ENCODE results near the gene CPD. TPM values are rescaled to one million over a fixed set of nuclear protein-coding genes. Genes with fewer than 3 reads are reported as not detected.

The CPD gene
- total and polyA plus RNA-seq, 4 donors: 30.4 to 182 (median 70.9) TPM

DNA sequence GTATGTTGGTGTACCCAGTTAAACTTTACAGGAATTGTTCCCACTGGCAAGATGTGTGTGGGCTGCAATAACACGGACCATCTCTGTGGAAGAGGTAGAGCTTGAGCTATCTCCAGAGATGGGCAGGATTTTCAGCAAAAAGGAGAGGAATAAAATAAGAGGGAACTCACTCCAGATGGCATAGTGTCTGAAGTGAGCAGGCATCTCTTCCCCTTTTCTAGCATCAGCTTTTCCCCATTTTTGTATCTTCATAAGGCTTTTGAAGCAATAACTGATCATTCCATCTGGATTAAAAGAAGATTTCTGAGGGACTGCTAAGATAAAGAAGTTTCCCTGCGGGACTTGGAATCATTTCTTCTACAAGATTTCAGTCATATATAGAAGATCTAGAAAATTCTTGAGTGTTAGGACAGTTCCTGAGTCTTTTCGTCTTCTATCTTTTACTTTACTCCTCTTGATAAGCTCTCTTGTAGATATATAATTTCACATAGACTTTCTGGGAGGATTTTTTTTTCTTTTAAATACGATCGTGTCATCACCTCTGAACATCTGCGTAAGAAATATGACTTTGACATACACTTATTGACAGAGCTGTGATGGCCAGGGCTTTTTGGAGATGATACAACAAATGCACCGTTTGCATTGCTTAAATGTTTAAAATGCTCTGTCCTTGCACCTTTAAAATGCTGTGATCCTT, 2.1 kb downstream of the CPD start:
- Histone ChIP-seq H3K36me3 (ENCODE audit: control insufficient read depth, insufficient read depth, low read length) (no peaks in the 10 kb centered on the region), H3K9me3 (ENCODE audit: control insufficient read depth, insufficient read depth, low read length) (no peaks in the 10 kb centered on the region), H3K4me1 (ENCODE audit: control insufficient read depth, insufficient read depth, low read length) (peaks cover 8% of the 10 kb centered on the region), H3K27me3 (ENCODE audit: control insufficient read depth, insufficient read depth, low read length) (no peaks in the 10 kb centered on the region), H3K4me3 (ENCODE audit: low read depth, low read length) (peak overlapping the region; percentile 78), H3K27ac (ENCODE audit: low read depth, low read length) (no peak overlapping the region)
- WGBS (ENCODE audit: insufficient coverage): 0% methylated on average over 2 of the region's 7 CpGs
- peak in 1 of 6 donors; percentile 12 for DNase-seq (ENCODE audit: low read depth in 4 of 6, low spot score in 6 of 6)

DNA sequence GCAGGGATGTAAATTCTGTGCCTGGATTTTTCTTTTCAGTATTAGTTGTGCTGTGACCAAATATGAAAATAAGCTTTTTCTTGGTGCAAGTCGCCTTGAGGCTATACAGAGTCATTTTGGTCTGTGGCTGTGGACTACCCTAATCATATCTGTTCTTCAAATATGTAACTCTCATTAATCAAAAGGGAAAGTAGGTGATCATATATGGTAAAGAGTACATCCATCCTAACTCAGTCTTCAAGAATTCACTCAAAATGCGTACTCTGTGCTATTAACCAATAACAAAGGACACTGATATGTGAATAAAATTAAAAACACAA, 2.6 kb downstream of the CPD start:
- H3K9me3 ChIP-seq (ENCODE audit: control insufficient read depth, insufficient read depth, low read length): no peaks in the 10 kb centered on the region
- WGBS (ENCODE audit: insufficient coverage): no CpG with 5 or more reads among the region's 2 CpGs
- peak overlapping the region; percentile 78 for H3K4me3 ChIP-seq (ENCODE audit: low read depth, low read length)
- H3K4me1 ChIP-seq (ENCODE audit: control insufficient read depth, insufficient read depth, low read length): peaks cover 8% of the 10 kb centered on the region
- no peak for DNase-seq (ENCODE audit: low read depth in 4 of 6, low spot score in 6 of 6)
- no peaks in the 10 kb centered on the region for H3K36me3 ChIP-seq (ENCODE audit: control insufficient read depth, insufficient read depth, low read length)
- no peaks in the 10 kb centered on the region for H3K27me3 ChIP-seq (ENCODE audit: control insufficient read depth, insufficient read depth, low read length)
- H3K27ac ChIP-seq (ENCODE audit: low read depth, low read length): no peak overlapping the region

DNA sequence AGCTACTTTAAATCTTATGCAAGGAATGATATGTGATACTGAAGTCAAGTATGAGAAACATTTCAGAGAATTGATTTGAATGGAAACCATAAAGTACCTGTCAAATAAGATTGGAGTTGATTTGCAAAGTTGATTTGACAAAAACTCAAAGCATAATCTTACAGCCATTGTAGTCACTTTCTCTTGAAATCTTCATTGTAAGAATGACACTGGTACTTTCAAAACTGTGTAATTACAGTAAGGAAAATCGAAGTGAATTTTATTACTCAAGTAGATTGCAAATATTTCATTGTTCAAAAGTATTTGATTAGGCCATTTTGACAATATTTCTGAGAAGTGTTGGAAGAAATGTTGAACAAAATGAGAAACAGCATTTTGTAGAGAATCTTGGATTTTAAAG, 3.6 kb downstream of the CPD start:
- no peak for DNase-seq (ENCODE audit: low read depth in 4 of 6, low spot score in 6 of 6)
- Histone ChIP-seq H3K27me3 (ENCODE audit: control insufficient read depth, insufficient read depth, low read length) (no peaks in the 10 kb centered on the region), H3K4me1 (ENCODE audit: control insufficient read depth, insufficient read depth, low read length) (peaks cover 8% of the 10 kb centered on the region), H3K4me3 (ENCODE audit: low read depth, low read length) (no peak overlapping the region), H3K9me3 (ENCODE audit: control insufficient read depth, insufficient read depth, low read length) (no peaks in the 10 kb centered on the region), H3K36me3 (ENCODE audit: control insufficient read depth, insufficient read depth, low read length) (peaks cover 4% of the 10 kb centered on the region), H3K27ac (ENCODE audit: low read depth, low read length) (no peak overlapping the region)
- WGBS (ENCODE audit: insufficient coverage): no CpG with 5 or more reads among the region's 1 CpG

DNA sequence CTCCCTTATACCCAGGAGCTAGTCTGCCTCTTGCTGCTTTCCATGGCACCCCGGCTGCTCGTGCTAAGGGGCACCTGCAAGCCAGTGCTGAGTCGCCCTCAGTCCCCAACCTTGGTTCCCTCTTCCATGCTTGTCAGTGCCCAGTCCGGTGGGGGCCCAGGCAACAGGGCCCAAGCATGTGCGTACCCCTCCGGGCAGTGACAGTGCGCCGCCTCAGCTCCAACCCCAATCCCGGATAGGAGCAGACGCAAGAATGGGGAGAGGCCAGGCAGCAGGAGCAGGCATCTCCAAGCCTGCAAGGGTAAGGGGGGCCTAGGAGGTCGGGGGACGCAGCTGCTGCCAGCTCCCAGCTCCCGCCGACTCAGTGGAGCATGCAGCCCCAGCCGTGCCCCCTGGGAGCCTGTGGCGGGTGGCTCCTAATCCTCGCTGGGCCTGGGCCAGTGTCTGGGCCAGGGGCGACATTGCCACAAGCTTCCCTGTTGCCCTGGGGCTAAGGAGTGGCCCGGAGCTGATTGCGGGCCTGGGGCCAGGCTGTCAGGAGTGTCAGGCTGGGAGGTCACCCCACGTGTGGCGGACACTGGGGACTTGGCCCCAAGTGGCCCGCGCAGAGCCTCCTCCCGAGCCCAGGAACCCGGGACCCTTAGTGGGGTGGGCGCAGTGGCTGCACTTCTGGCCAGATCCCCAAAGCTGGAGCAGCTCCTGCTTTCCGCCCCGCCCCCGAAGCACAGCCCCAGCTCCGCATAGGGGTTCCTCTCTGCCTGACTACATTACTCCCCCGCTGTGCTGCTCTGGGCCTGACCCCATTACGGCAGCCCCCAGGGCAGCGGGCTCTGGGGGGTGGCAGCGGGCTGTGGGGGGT, 9.8 kb downstream of the CPD start:
- Histone ChIP-seq H3K4me3 (ENCODE audit: low read depth, low read length) (no peak overlapping the region), H3K27ac (ENCODE audit: low read depth, low read length) (no peak overlapping the region), H3K36me3 (ENCODE audit: control insufficient read depth, insufficient read depth, low read length) (peaks cover 29% of the 10 kb centered on the region), H3K27me3 (ENCODE audit: control insufficient read depth, insufficient read depth, low read length) (no peaks in the 10 kb centered on the region), H3K9me3 (ENCODE audit: control insufficient read depth, insufficient read depth, low read length) (no peaks in the 10 kb centered on the region), H3K4me1 (ENCODE audit: control insufficient read depth, insufficient read depth, low read length) (no peaks in the 10 kb centered on the region)
- 90% methylated on average over 30 of the region's 35 CpGs for WGBS (ENCODE audit: insufficient coverage)
- DNase-seq (ENCODE audit: low read depth in 4 of 6, low spot score in 6 of 6): no peak

DNA sequence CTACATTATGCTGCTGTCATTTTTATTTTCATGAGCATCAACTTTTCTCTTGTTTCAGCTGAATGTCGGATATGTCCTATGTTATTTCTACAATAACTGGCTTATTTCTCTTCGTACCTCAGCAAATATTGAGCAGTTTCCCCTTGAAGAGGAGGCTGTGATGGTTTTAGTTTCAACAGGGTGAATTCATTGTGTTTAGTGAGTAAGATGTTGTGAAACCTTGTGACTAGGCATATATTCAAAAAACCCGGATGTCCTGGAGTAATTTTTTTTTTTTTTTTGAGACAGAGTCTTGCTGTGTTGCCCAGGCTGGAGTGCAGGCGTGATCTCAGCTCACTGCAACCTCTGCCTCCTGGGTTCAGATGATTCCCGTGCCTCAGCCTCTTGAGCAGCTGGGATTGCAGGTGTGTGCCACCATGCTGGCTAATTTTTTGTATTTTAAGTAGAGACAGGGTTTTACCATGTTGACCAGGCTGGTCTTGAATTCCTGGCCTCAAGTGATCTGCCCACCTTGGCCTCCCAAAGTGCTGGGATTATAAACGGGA, 11.1 kb downstream of the CPD start:
- 100% methylated on average over 4 of the region's 6 CpGs for WGBS (ENCODE audit: insufficient coverage)
- Histone ChIP-seq H3K27me3 (ENCODE audit: control insufficient read depth, insufficient read depth, low read length) (no peaks in the 10 kb centered on the region), H3K36me3 (ENCODE audit: control insufficient read depth, insufficient read depth, low read length) (peaks cover 29% of the 10 kb centered on the region), H3K4me1 (ENCODE audit: control insufficient read depth, insufficient read depth, low read length) (no peaks in the 10 kb centered on the region), H3K9me3 (ENCODE audit: control insufficient read depth, insufficient read depth, low read length) (no peaks in the 10 kb centered on the region), H3K4me3 (ENCODE audit: low read depth, low read length) (no peak overlapping the region), H3K27ac (ENCODE audit: low read depth, low read length) (no peak overlapping the region)
- DNase-seq (ENCODE audit: low read depth in 4 of 6, low spot score in 6 of 6): no peak

DNA sequence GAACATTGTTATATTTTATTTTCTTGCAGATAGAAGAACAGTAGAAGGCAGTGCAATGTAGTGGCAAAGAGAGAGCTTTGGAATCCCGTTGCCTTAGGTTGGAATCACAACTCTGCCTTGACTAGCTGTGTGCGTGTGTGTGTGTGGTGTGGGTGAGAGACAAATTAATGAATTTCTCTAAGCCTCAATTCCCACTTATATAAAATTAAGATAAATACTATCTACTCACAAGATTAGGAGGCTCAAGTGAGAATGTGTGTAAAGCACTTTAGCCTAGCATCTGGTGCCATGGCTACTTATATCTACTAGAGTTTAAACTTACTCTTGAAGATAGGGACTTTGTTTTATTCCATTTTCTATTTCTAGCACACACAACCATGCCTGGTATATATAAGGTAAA, 12.8 kb downstream of the CPD start:
- Histone ChIP-seq H3K36me3 (ENCODE audit: control insufficient read depth, insufficient read depth, low read length) (peaks cover 29% of the 10 kb centered on the region), H3K9me3 (ENCODE audit: control insufficient read depth, insufficient read depth, low read length) (no peaks in the 10 kb centered on the region), H3K27ac (ENCODE audit: low read depth, low read length) (no peak overlapping the region), H3K27me3 (ENCODE audit: control insufficient read depth, insufficient read depth, low read length) (no peaks in the 10 kb centered on the region), H3K4me3 (ENCODE audit: low read depth, low read length) (no peak overlapping the region), H3K4me1 (ENCODE audit: control insufficient read depth, insufficient read depth, low read length) (no peaks in the 10 kb centered on the region)
- no peak for DNase-seq (ENCODE audit: low read depth in 4 of 6, low spot score in 6 of 6)
- WGBS (ENCODE audit: insufficient coverage): no CpG with 5 or more reads among the region's 2 CpGs

DNA sequence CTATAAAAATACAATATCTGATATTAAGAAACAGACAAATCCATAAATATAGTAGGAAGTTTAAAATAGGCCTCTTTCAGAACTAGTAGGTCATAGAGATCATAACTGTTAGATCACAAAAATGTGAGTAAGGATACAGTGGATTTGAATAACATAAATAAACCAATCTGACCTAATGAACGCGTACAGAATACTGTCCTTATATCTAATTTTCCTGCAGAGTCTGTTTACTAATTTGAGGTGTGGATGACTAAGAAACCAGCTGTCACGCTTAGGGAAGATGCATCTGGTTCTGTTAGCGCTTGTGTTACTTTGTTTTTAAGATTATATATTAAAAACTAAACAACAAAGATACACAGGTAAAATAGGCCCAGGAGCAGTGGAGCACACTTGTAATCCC, 14.8 kb downstream of the CPD start:
- WGBS (ENCODE audit: insufficient coverage): no CpG with 5 or more reads among the region's 4 CpGs

DNA sequence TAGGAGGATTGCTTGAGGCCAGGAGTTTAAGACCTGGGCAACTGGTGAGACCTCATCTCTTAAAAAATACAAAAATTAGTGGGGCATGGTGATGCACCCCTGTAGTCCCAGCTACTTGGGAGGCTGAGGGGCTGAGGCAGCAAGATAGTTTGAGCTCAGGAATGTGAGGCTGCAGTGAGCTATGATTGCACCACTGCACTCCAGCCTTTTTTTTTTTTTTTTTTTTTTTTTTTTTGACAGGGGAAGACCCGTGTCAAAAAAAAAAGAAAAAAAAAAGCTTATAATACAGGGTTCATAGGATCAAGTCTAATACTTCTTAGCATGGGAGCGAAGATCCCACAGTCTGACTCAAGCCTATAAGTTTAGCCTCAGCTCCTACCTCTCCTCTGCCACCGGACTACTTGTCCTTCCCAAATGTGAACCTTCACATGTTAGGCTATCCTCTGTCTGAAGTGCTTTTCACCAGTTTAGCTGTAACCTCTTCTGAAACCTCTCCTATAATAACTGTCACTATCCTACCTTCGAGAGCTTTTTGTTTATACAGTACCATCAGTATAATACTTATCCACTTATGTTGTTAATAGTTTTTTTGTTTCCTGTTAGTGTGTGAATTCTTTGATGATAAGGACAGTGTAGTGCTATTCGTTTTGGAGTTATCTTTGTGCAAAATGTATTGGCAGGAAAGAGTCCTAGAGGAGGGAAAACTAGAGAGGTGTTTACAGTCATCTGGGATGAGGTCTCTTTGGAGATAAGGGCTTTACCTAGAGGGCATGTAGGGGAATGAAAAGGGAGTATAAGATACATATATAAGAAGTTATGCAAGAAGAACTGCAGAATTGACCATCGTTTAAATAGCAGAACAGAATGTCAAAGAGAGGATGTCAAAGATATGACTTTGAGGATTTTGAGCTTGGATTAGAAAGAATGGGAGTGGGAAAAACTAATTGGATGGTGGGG, 15.5 kb downstream of the CPD start:
- Histone ChIP-seq H3K4me1 (ENCODE audit: control insufficient read depth, insufficient read depth, low read length) (no peaks in the 10 kb centered on the region), H3K4me3 (ENCODE audit: low read depth, low read length) (no peak overlapping the region), H3K27ac (ENCODE audit: low read depth, low read length) (no peak overlapping the region), H3K27me3 (ENCODE audit: control insufficient read depth, insufficient read depth, low read length) (no peaks in the 10 kb centered on the region), H3K36me3 (ENCODE audit: control insufficient read depth, insufficient read depth, low read length) (peaks cover 13% of the 10 kb centered on the region), H3K9me3 (ENCODE audit: control insufficient read depth, insufficient read depth, low read length) (no peaks in the 10 kb centered on the region)
- DNase-seq (ENCODE audit: low read depth in 4 of 6, low spot score in 6 of 6): no peak
- 90% methylated on average over 4 of the region's 6 CpGs for WGBS (ENCODE audit: insufficient coverage)

More for the DNA sequence above, 14.8 kb downstream of the CPD start:
- Histone ChIP-seq H3K4me3 (ENCODE audit: low read depth, low read length) (no peak overlapping the region), H3K27ac (ENCODE audit: low read depth, low read length) (no peak overlapping the region), H3K4me1 (ENCODE audit: control insufficient read depth, insufficient read depth, low read length) (no peaks in the 10 kb centered on the region), H3K36me3 (ENCODE audit: control insufficient read depth, insufficient read depth, low read length) (peaks cover 19% of the 10 kb centered on the region), H3K9me3 (ENCODE audit: control insufficient read depth, insufficient read depth, low read length) (no peaks in the 10 kb centered on the region), H3K27me3 (ENCODE audit: control insufficient read depth, insufficient read depth, low read length) (no peaks in the 10 kb centered on the region)
- DNase-seq (ENCODE audit: low read depth in 4 of 6, low spot score in 6 of 6): no peak

DNA sequence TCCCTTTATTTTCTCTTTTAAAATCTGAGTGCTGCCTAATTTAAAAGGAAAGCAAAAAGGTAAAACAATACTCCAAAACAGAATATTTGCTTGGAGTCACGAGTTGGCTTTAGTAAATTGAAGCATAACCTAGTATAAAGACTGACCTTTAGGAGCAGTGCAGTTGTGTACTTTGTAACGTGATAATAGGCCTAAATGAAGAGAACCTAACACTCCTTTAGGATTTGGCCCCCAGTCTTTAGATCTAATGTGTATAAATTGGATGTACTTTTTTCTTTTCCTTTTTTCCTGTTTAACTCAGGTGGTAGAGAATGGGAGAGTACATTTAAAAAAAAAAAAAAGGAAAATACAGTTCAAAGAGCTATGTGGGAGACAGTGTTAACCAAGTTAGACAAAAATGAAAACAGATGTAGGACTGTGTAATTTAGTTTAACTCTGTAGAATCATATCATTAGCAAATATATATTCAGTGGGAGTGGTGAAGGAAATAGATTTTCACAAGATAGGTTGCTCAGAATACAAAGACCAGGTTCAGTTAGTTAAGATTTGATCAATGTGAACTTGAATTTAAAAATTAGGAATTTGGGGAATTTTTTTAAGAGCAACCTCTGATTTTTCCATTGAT, 16.8 kb downstream of the CPD start:
- no CpG with 5 or more reads among the region's 2 CpGs for WGBS (ENCODE audit: insufficient coverage)
- no peak overlapping the region for H3K4me3 ChIP-seq (ENCODE audit: low read depth, low read length)
- no peak for DNase-seq (ENCODE audit: low read depth in 4 of 6, low spot score in 6 of 6)
- H3K27ac ChIP-seq (ENCODE audit: low read depth, low read length): no peak overlapping the region
- H3K4me1 ChIP-seq (ENCODE audit: control insufficient read depth, insufficient read depth, low read length): no peaks in the 10 kb centered on the region
- H3K9me3 ChIP-seq (ENCODE audit: control insufficient read depth, insufficient read depth, low read length): no peaks in the 10 kb centered on the region
- H3K27me3 ChIP-seq (ENCODE audit: control insufficient read depth, insufficient read depth, low read length): no peaks in the 10 kb centered on the region
- peaks cover 6% of the 10 kb centered on the region for H3K36me3 ChIP-seq (ENCODE audit: control insufficient read depth, insufficient read depth, low read length)
